Measurements from ENCODE around the gene USP9Y. TPM values are rescaled to one million over a fixed set of nuclear protein-coding genes. Genes with fewer than 3 reads are reported as not detected.

USP9Y gene
- total RNA-seq, 2 donors from 2014 or later, result 44.1 TPM; not detected in 1

- H3K27ac Mint-ChIP-seq, result no peak overlapping the region
- H3K9ac ChIP-seq (ENCODE audit: extremely low read depth, low read length, poor library complexity, severe bottlenecking), result no peak overlapping the region
- H3K4me1 ChIP-seq (ENCODE audit: control insufficient read depth, insufficient read depth, low read length), result no peaks in the 10 kb centered on the region
- H3K27me3 Mint-ChIP-seq (ENCODE audit: insufficient read depth), result no peaks in the 10 kb centered on the region
- H3K4me1 Mint-ChIP-seq, result no peaks in the 10 kb centered on the region
- peaks cover 21% of the 10 kb centered on the region for H3K36me3 ChIP-seq (ENCODE audit: control insufficient read depth, insufficient read depth, low read length)
- no peak overlapping the region for H3K4me3 ChIP-seq (ENCODE audit: low read length)
- no peak for DNase-seq
- H3K9me3 ChIP-seq (ENCODE audit: control insufficient read depth, low read length), result no peaks in the 10 kb centered on the region
- no peaks in the 10 kb centered on the region for H3K9me3 Mint-ChIP-seq
- no peak overlapping the region for H3K27ac ChIP-seq (ENCODE audit: low read depth, low read length)
- 80% methylated on average over 1 of the region's 1 CpG; no CpG with 5 or more reads in 1 of the 2 experiments for WGBS, 2 experiments (ENCODE audit: insufficient coverage in 1 of 2, insufficient read length in 1 of 2)
- TF ChIP-seq CTCF (conservative IDR thresholded peaks at IDR 0.05), result no peak
- H3K4me3 Mint-ChIP-seq, result no peak overlapping the region
- H3K36me3 Mint-ChIP-seq (ENCODE audit: low read depth), result no peaks in the 10 kb centered on the region
- H3K27me3 ChIP-seq (ENCODE audit: control insufficient read depth, insufficient read depth, low read length, poor library complexity, severe bottlenecking), result no peaks in the 10 kb centered on the region
Measured at GRCh38 chrY:12826791-12827190, 125.8 kb downstream of the USP9Y start.

- DNase-seq, result no peak
- Histone ChIP-seq H3K36me3 (ENCODE audit: control insufficient read depth, insufficient read depth, low read length) (peaks cover 31% of the 10 kb centered on the region), H3K9me3 (ENCODE audit: control insufficient read depth, low read length) (no peaks in the 10 kb centered on the region), H3K4me3 (ENCODE audit: low read length) (no peak overlapping the region), H3K9ac (ENCODE audit: extremely low read depth, low read length, poor library complexity, severe bottlenecking) (no peak overlapping the region), H3K27ac (ENCODE audit: low read depth, low read length) (no peak overlapping the region), H3K27me3 (ENCODE audit: control insufficient read depth, insufficient read depth, low read length, poor library complexity, severe bottlenecking) (no peaks in the 10 kb centered on the region), H3K4me1 (ENCODE audit: control insufficient read depth, insufficient read depth, low read length) (no peaks in the 10 kb centered on the region)
- Mint-ChIP-seq H3K4me1 (no peaks in the 10 kb centered on the region), H3K27ac (no peak overlapping the region), H3K4me3 (no peak overlapping the region), H3K9me3 (no peaks in the 10 kb centered on the region), H3K36me3 (ENCODE audit: low read depth) (no peaks in the 10 kb centered on the region), H3K27me3 (ENCODE audit: insufficient read depth) (no peaks in the 10 kb centered on the region)
- WGBS, 2 experiments (ENCODE audit: insufficient coverage in 1 of 2, insufficient read length in 1 of 2), result 82% methylated on average over 2 of the region's 3 CpGs; no CpG with 5 or more reads in 1 of the 2 experiments
- TF ChIP-seq CTCF (conservative IDR thresholded peaks at IDR 0.05), result no peak
Measured at GRCh38 chrY:12833284-12833683, 132.3 kb downstream of the USP9Y start.

DNA sequence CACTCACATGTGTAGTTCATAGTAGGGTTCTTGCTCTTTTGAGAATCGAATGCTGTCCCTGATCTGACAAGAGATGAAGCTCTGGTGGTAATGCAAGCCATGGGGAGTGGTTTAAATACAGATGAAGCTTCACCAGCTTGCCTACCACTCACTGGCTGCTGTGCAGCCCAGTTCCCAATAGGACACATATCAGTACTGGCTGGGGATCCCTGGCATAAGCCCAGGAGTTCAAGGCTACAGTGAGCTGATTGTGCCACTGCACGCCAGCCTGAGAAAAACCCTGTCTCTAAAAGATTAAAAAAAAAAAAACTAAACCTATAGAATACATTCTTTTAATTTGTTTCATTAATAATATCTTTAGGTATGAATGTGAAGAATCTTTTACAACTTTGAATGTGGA, 136.5 kb downstream of the USP9Y start:
- Histone ChIP-seq H3K36me3 (ENCODE audit: control insufficient read depth, insufficient read depth, low read length) (peaks cover 41% of the 10 kb centered on the region), H3K4me1 (ENCODE audit: control insufficient read depth, insufficient read depth, low read length) (no peaks in the 10 kb centered on the region), H3K9me3 (ENCODE audit: control insufficient read depth, low read length) (no peaks in the 10 kb centered on the region), H3K9ac (ENCODE audit: extremely low read depth, low read length, poor library complexity, severe bottlenecking) (no peak overlapping the region), H3K27ac (ENCODE audit: low read depth, low read length) (no peak overlapping the region), H3K27me3 (ENCODE audit: control insufficient read depth, insufficient read depth, low read length, poor library complexity, severe bottlenecking) (no peaks in the 10 kb centered on the region), H3K4me3 (ENCODE audit: low read length) (no peak overlapping the region)
- Mint-ChIP-seq H3K27ac (no peak overlapping the region), H3K27me3 (ENCODE audit: insufficient read depth) (no peaks in the 10 kb centered on the region), H3K4me3 (no peak overlapping the region), H3K9me3 (no peaks in the 10 kb centered on the region), H3K36me3 (ENCODE audit: low read depth) (no peaks in the 10 kb centered on the region), H3K4me1 (no peaks in the 10 kb centered on the region)
- no peak for DNase-seq
- no peak for TF ChIP-seq CTCF (conservative IDR thresholded peaks at IDR 0.05)
- 88% methylated on average over 1 of the region's 2 CpGs; no CpG with 5 or more reads in 1 of the 2 experiments for WGBS, 2 experiments (ENCODE audit: insufficient coverage in 1 of 2, insufficient read length in 1 of 2)
